WTC11 (cell line): ENCODE data around the gene NDUFA6. TPM values are rescaled to one million over a fixed set of nuclear protein-coding genes. Genes with fewer than 3 reads are reported as not detected.

ENCODE experiments used
- ATAC-seq: fragments of 200-7000 bp; cut with Tn5 transposase; 2 replicates; pipeline ENCODE4 v1.10.0; 2021; ENCODE audit warnings: mild to moderate bottlenecking, moderate library complexity
- CTCF ChIA-PET: fragments of 300-600 bp; sonication (Branson Sonifier 250); formaldehyde crosslinking; loops from one replicate; lab custom pipeline; 2021; ENCODE audit warnings: antibody characterized with exemption; lab: Charles Lee
- POLR2A ChIA-PET: fragments of 350-600 bp; sonication (Branson Sonifier 250); formaldehyde crosslinking; loops from one replicate; lab custom pipeline; 2021; ENCODE audit warnings: antibody characterized with exemption; lab: Charles Lee
- DNase-seq: peaks from one replicate; pipeline ENCODE4 v3.0.0; 2021; ENCODE audit warnings: low spot score
- H3K27ac Mint-ChIP-seq: 2 replicates; pipeline ENCODE4 v1.8.0; 2021; ENCODE audit warnings: mixed read lengths
- H3K27me3 Mint-ChIP-seq: 2 replicates; pipeline ENCODE4 v1.8.0; 2021; ENCODE audit warnings: low read depth, mild to moderate bottlenecking, moderate library complexity, mixed read lengths
- H3K36me3 Mint-ChIP-seq: 2 replicates; pipeline ENCODE4 v1.8.0; 2021; ENCODE audit warnings: mixed read lengths
- H3K4me1 Mint-ChIP-seq: 2 replicates; pipeline ENCODE4 v1.8.0; 2022; ENCODE audit warnings: mixed read lengths
- H3K4me3 Mint-ChIP-seq: 2 replicates; pipeline ENCODE4 v1.8.0; 2021; ENCODE audit warnings: mild to moderate bottlenecking, moderate library complexity, mixed read lengths
- H3K9me3 Mint-ChIP-seq: 2 replicates; pipeline ENCODE4 v1.8.0; 2021; ENCODE audit warnings: mixed read lengths
- AFF4 ChIP-seq: sonication (generic); formaldehyde crosslinking; IDR thresholded peaks from 2 replicates; pipeline ENCODE4 v1.8.1; 2023; ENCODE audit warnings: mild to moderate bottlenecking, missing genetic modification reagents, borderline replicate concordance
- ATF1 ChIP-seq: sonication (generic); formaldehyde crosslinking; IDR thresholded peaks from 2 replicates; pipeline ENCODE4 v1.8.1; 2023; ENCODE audit warnings: mild to moderate bottlenecking, moderate library complexity, missing genetic modification reagents
- CBFB ChIP-seq: sonication (generic); formaldehyde crosslinking; IDR thresholded peaks from 2 replicates; pipeline ENCODE4 v1.8.1; 2022; ENCODE audit warnings: mild to moderate bottlenecking, low read depth, missing genetic modification reagents
- CREB1 ChIP-seq: sonication (generic); formaldehyde crosslinking; IDR thresholded peaks from 2 replicates; pipeline ENCODE4 v1.8.0; 2023; ENCODE audit warnings: mild to moderate bottlenecking, missing genetic modification reagents
- CREM ChIP-seq: sonication (generic); formaldehyde crosslinking; IDR thresholded peaks from 2 replicates; pipeline ENCODE4 v1.8.1; 2022; ENCODE audit warnings: mild to moderate bottlenecking, missing genetic modification reagents, moderate library complexity
- E2F5 ChIP-seq: sonication (generic); formaldehyde crosslinking; IDR thresholded peaks from 2 replicates; pipeline ENCODE4 v1.8.1; 2022; ENCODE audit warnings: mild to moderate bottlenecking, moderate library complexity, missing genetic modification reagents
- ERG ChIP-seq: fragments of 250-450 bp; sonication (Bioruptor Pico); IDR thresholded peaks from 2 replicates; pipeline ENCODE4 v1.8.0; 2021; ENCODE audit warnings: mild to moderate bottlenecking
- FOXP4 ChIP-seq: sonication (generic); formaldehyde crosslinking; IDR thresholded peaks from 2 replicates; pipeline ENCODE4 v1.8.0; 2022; ENCODE audit warnings: mild to moderate bottlenecking, missing genetic modification reagents
- JAZF1 ChIP-seq: fragments of 250-450 bp; sonication (Bioruptor Pico); IDR thresholded peaks from 2 replicates; pipeline ENCODE4 v1.9.0; 2021; ENCODE audit warnings: moderate library complexity, mild to moderate bottlenecking, inconsistent platforms
- KAT7 ChIP-seq: sonication (generic); formaldehyde crosslinking; IDR thresholded peaks from 2 replicates; pipeline ENCODE4 v1.8.1; 2023; ENCODE audit warnings: missing genetic modification reagents, mild to moderate bottlenecking, borderline replicate concordance
- MLX ChIP-seq: sonication (generic); formaldehyde crosslinking; IDR thresholded peaks from 2 replicates; pipeline ENCODE4 v1.8.1; 2023; ENCODE audit warnings: mild to moderate bottlenecking, missing genetic modification reagents, moderate library complexity
- RELA ChIP-seq: sonication (generic); formaldehyde crosslinking; IDR thresholded peaks from 2 replicates; pipeline ENCODE4 v1.8.1; 2022; ENCODE audit warnings: missing genetic modification reagents, mild to moderate bottlenecking, borderline replicate concordance
- RORB ChIP-seq: fragments of 250-450 bp; sonication (Bioruptor Pico); IDR thresholded peaks from 2 replicates; pipeline ENCODE4 v1.9.0; 2021; ENCODE audit warnings: mild to moderate bottlenecking
- SMAD4 ChIP-seq: sonication (generic); formaldehyde crosslinking; IDR thresholded peaks from 2 replicates; pipeline ENCODE4 v1.8.0; 2022; ENCODE audit warnings: mild to moderate bottlenecking, missing genetic modification reagents
- STAT6 ChIP-seq: sonication (generic); formaldehyde crosslinking; conservative IDR thresholded peaks from 2 replicates; pipeline ENCODE4 v1.8.1; 2023; ENCODE audit warnings: mild to moderate bottlenecking, low read depth, missing genetic modification reagents, moderate library complexity
- TEAD1 ChIP-seq: sonication (generic); formaldehyde crosslinking; IDR thresholded peaks from 2 replicates; pipeline ENCODE4 v1.8.0; 2022; ENCODE audit warnings: mild to moderate bottlenecking, missing genetic modification reagents
- TP53 ChIP-seq: sonication (generic); formaldehyde crosslinking; IDR thresholded peaks from 2 replicates; pipeline ENCODE4 v1.8.1; 2023; ENCODE audit warnings: mild to moderate bottlenecking, missing genetic modification reagents
- ZNF263 ChIP-seq: sonication (generic); formaldehyde crosslinking; IDR thresholded peaks from 2 replicates; pipeline ENCODE4 v1.8.1; 2022; ENCODE audit warnings: low read depth, mild to moderate bottlenecking, moderate library complexity, missing genetic modification reagents
- ZNF317 ChIP-seq: sonication (generic); formaldehyde crosslinking; IDR thresholded peaks from 2 replicates; pipeline ENCODE4 v1.8.1; 2023; ENCODE audit warnings: low read depth, mild to moderate bottlenecking, moderate library complexity, missing genetic modification reagents, borderline replicate concordance
- ZNF396 ChIP-seq: fragments of 250-450 bp; sonication (Bioruptor Pico); IDR thresholded peaks from 2 replicates; pipeline ENCODE4 v1.8.0; 2021; ENCODE audit warnings: mild to moderate bottlenecking, moderate library complexity, borderline replicate concordance
- total RNA-seq: library from RNA; stranded (reverse); gene quantifications from 3 replicates; pipeline ENCODE4 v1.2.3, GENCODE V29; 2021

The NDUFA6 gene
- total RNA-seq, 1 experiment from 2014 or later: 85.9 TPM

- no peaks in the 10 kb centered on the region for H3K4me1 Mint-ChIP-seq
- DNase-seq: no peak
- peaks cover 25% of the 10 kb centered on the region for H3K27me3 Mint-ChIP-seq
- no peak for TF ChIP-seq TEAD1 (CRISPR knock-in tag)
- no peak for TF ChIP-seq ERG (CRISPR knock-in tag)
- TF ChIP-seq MLX (CRISPR knock-in tag): no peak
- no peak for TF ChIP-seq RORB
- TF ChIP-seq AFF4: no peak
- TF ChIP-seq JAZF1 (CRISPR knock-in tag): no peak
- TF ChIP-seq TP53 (CRISPR knock-in tag): no peak
- TF ChIP-seq ZNF263: no peak
- no peak for TF ChIP-seq CREB1 (CRISPR knock-in tag)
- TF ChIP-seq CBFB (CRISPR knock-in tag): no peak
- TF ChIP-seq CREM (CRISPR knock-in tag): no peak
- no peak for TF ChIP-seq FOXP4 (CRISPR knock-in tag)
- TF ChIP-seq KAT7 (CRISPR knock-in tag): no peak
- TF ChIP-seq STAT6 (CRISPR knock-in tag): no peak
- TF ChIP-seq RELA (CRISPR knock-in tag): no peak
- TF ChIP-seq E2F5: no peak
- no peak for TF ChIP-seq ZNF396 (CRISPR knock-in tag)
- no peak for TF ChIP-seq SMAD4 (CRISPR knock-in tag)
- no peak for TF ChIP-seq ZNF317 (CRISPR knock-in tag)
- TF ChIP-seq ATF1: no peak
- TF ChIP-seq, all 79 proteins: peak for 0
- ChIA-PET POLR2A (no interaction called here), CTCF (interaction anchor here (1.2 kb wide), 1 partner anchor 12 kb away, joined by 3 read pairs; no protein-coding TSS in a partner anchor)
- H3K27ac Mint-ChIP-seq: no peak overlapping the region
- peaks cover 34% of the 10 kb centered on the region for H3K36me3 Mint-ChIP-seq
- H3K4me3 Mint-ChIP-seq: no peak overlapping the region
- no peak for ATAC-seq
- H3K9me3 Mint-ChIP-seq: peaks cover 47% of the 10 kb centered on the region
Measured at GRCh38 chr22:42101199-42101598, 10.6 kb upstream of the NDUFA6 start.
